ACC112 (cell line): ENCODE data around the gene CDH23.

Source experiments
- H2AFZ ChIP-seq: fragments of 200-600 bp; sonication (generic); one replicate; pipeline ENCODE4 v1.6.0; 2017; ENCODE audit warnings: antibody characterized with exemption, low read length; ENCODE audit not compliant: unreplicated experiment
- H3K27ac ChIP-seq: fragments of 200-600 bp; sonication (generic); 2 replicates; pipeline ENCODE4 v1.5.1; 2014; ENCODE audit warnings: low read depth, mild to moderate bottlenecking, antibody characterized with exemption, low read length, moderate library complexity
- H3K27me3 ChIP-seq: fragments of 200-600 bp; sonication (generic); 2 replicates; pipeline ENCODE4 v1.6.1; 2014; ENCODE audit warnings: mild to moderate bottlenecking, antibody characterized with exemption, low read length, moderate library complexity, mixed read lengths; ENCODE audit not compliant: insufficient read depth
- H3K36me3 ChIP-seq: fragments of 200-600 bp; sonication (generic); 2 replicates; pipeline ENCODE4 v1.6.1; 2016; ENCODE audit warnings: mild to moderate bottlenecking, antibody characterized with exemption, low read length, moderate library complexity, mixed read lengths; ENCODE audit not compliant: insufficient read depth
- H3K4me1 ChIP-seq: fragments of 200-600 bp; sonication (generic); one replicate; pipeline ENCODE4 v1.6.1; 2016; ENCODE audit warnings: low read length, mixed read lengths; ENCODE audit not compliant: insufficient read depth, unreplicated experiment, control insufficient read depth
- H3K4me3 ChIP-seq: fragments of 200-600 bp; sonication (generic); 2 replicates; pipeline ENCODE4 v1.5.1; 2014; ENCODE audit warnings: mild to moderate bottlenecking, low read depth, low read length
- H3K79me2 ChIP-seq: fragments of 200-600 bp; sonication (generic); one replicate; pipeline ENCODE4 v1.6.0; 2016; ENCODE audit warnings: low read length; ENCODE audit not compliant: control insufficient read depth, unreplicated experiment, insufficient read depth

Gene CDH23

GRCh38 chr10:71797533-71798307 is 401.0 kb downstream of the CDH23 start:
- no peaks in the 10 kb centered on the region for H3K4me1 ChIP-seq
- H3K27ac ChIP-seq, result no peak overlapping the region
- H3K27me3 ChIP-seq, result peaks cover 29% of the 10 kb centered on the region; the same call in 1 of the 2 replicates
- no peaks in the 10 kb centered on the region for H3K36me3 ChIP-seq
- H3K4me3 ChIP-seq, result no peak overlapping the region
- no peaks in the 10 kb centered on the region for H3K79me2 ChIP-seq
- no peak overlapping the region for H2AFZ ChIP-seq

- H3K27me3 ChIP-seq, result peaks cover 25% of the 10 kb centered on the region; the same call in 1 of the 2 replicates
- H3K4me3 ChIP-seq, result no peak overlapping the region
- no peak overlapping the region for H2AFZ ChIP-seq
- H3K36me3 ChIP-seq, result no peaks in the 10 kb centered on the region
- H3K79me2 ChIP-seq, result no peaks in the 10 kb centered on the region
- no peak overlapping the region for H3K27ac ChIP-seq
- no peaks in the 10 kb centered on the region for H3K4me1 ChIP-seq
These were observed 401.5 kb downstream of the CDH23 start for GRCh38 chr10:71798308-71798624.

GRCh38 chr10:71799112-71799511 is 402.4 kb downstream of the CDH23 start:
- H3K36me3 ChIP-seq, result no peaks in the 10 kb centered on the region
- H3K27ac ChIP-seq, result no peak overlapping the region
- no peaks in the 10 kb centered on the region for H3K4me1 ChIP-seq
- H2AFZ ChIP-seq, result no peak overlapping the region
- no peak overlapping the region for H3K4me3 ChIP-seq
- no peaks in the 10 kb centered on the region for H3K79me2 ChIP-seq
- H3K27me3 ChIP-seq, result peaks cover 20% of the 10 kb centered on the region; the same call in 1 of the 2 replicates

GRCh38 chr10:71799608-71800453 is 403.1 kb downstream of the CDH23 start:
- H3K27ac ChIP-seq, result no peak overlapping the region

GRCh38 chr10:71801361-71801760 is 404.6 kb downstream of the CDH23 start:
- Histone ChIP-seq H3K27ac (no peak overlapping the region), H3K79me2 (no peaks in the 10 kb centered on the region), H3K4me1 (no peaks in the 10 kb centered on the region), H3K36me3 (no peaks in the 10 kb centered on the region), H2AFZ (no peak overlapping the region), H3K27me3 (peaks cover 15% of the 10 kb centered on the region; the same call in 1 of the 2 replicates), H3K4me3 (no peak overlapping the region)

More at GRCh38 chr10:71799608-71800453, 403.1 kb downstream of the CDH23 start:
- Histone ChIP-seq H3K4me1 (no peaks in the 10 kb centered on the region), H2AFZ (no peak overlapping the region), H3K27me3 (peaks cover 13% of the 10 kb centered on the region; the same call in 1 of the 2 replicates), H3K79me2 (no peaks in the 10 kb centered on the region), H3K4me3 (no peak overlapping the region), H3K36me3 (no peaks in the 10 kb centered on the region)

- no peaks in the 10 kb centered on the region for H3K4me1 ChIP-seq
- no peaks in the 10 kb centered on the region for H3K79me2 ChIP-seq
- no peak overlapping the region for H3K27ac ChIP-seq
- H2AFZ ChIP-seq, result no peak overlapping the region
- peaks cover 12% of the 10 kb centered on the region; the same call in 1 of the 2 replicates for H3K27me3 ChIP-seq
- H3K36me3 ChIP-seq, result no peaks in the 10 kb centered on the region
- no peak overlapping the region for H3K4me3 ChIP-seq
These were observed 405.5 kb downstream of the CDH23 start for GRCh38 chr10:71802235-71802634.

GRCh38 chr10:71802715-71803488 is 406.2 kb downstream of the CDH23 start:
- no peak overlapping the region for H3K4me3 ChIP-seq
- no peaks in the 10 kb centered on the region for H3K36me3 ChIP-seq
- H3K4me1 ChIP-seq, result no peaks in the 10 kb centered on the region
- no peaks in the 10 kb centered on the region for H3K79me2 ChIP-seq
- peaks cover 12% of the 10 kb centered on the region; the same call in 1 of the 2 replicates for H3K27me3 ChIP-seq
- no peak overlapping the region for H2AFZ ChIP-seq
- no peak overlapping the region for H3K27ac ChIP-seq

- H3K27ac ChIP-seq, result no peak overlapping the region
- no peak overlapping the region for H3K4me3 ChIP-seq
- H3K36me3 ChIP-seq, result no peaks in the 10 kb centered on the region
- H2AFZ ChIP-seq, result no peak overlapping the region
- no peaks in the 10 kb centered on the region for H3K4me1 ChIP-seq
- H3K27me3 ChIP-seq, result peaks cover 12% of the 10 kb centered on the region; the same call in 1 of the 2 replicates
- H3K79me2 ChIP-seq, result no peaks in the 10 kb centered on the region
These were observed 407.4 kb downstream of the CDH23 start for GRCh38 chr10:71804077-71804476.

GRCh38 chr10:71805776-71806703 is 409.3 kb downstream of the CDH23 start:
- H3K27ac ChIP-seq, result no peak overlapping the region
- no peaks in the 10 kb centered on the region for H3K79me2 ChIP-seq
- peaks cover 12% of the 10 kb centered on the region; the same call in 1 of the 2 replicates for H3K27me3 ChIP-seq
- H3K4me3 ChIP-seq, result no peak overlapping the region
- H2AFZ ChIP-seq, result no peak overlapping the region
- no peaks in the 10 kb centered on the region for H3K36me3 ChIP-seq
- no peaks in the 10 kb centered on the region for H3K4me1 ChIP-seq
